ENCODE results near the gene KCTD10. TPM values are rescaled to one million over a fixed set of nuclear protein-coding genes. Genes with fewer than 3 reads are reported as not detected.

Gene KCTD10
- total and polyA plus RNA-seq, 10 of the 15 experiments (the other 5 are each of a cell fraction or from before 2014, with no cell fraction given): 5.6 to 52.0 (median 34.2) TPM

- no peaks in the 10 kb centered on the region for H3K4me1 ChIP-seq (ENCODE audit: control insufficient read depth, insufficient read depth, low read length)
- H3K4me3 ChIP-seq: no peak overlapping the region
- CTCF ChIA-PET: no interaction called here
- RAD21 ChIA-PET (ENCODE audit: unreplicated experiment): no interaction called here
- no peaks in the 10 kb centered on the region for H3K79me2 ChIP-seq (ENCODE audit: control insufficient read depth, insufficient read depth, low read length)
- H3K36me3 ChIP-seq (ENCODE audit: control insufficient read depth in 2 of 2, insufficient read depth in 2 of 2, low read length in 1 of 2): peaks cover 0 to 11% of the 10 kb centered on the region in 2 experiments; a peak in 3 of 4 replicates
- 96% methylated on average over 8 of the region's 8 CpGs for WGBS (ENCODE audit: insufficient coverage, insufficient replicate concordance, low lambda C conversion rate, missing lambda C conversion rate)
- no peak for FAIRE-seq
- no peak for ATAC-seq
- in situ Hi-C loops (cut with MboI) (no loop called here), intact Hi-C loops (cut with micrococcal nuclease; ENCODE audit: unreplicated experiment) (no loop called here)
- no peak for TF ChIP-seq NR2C1 (IDR thresholded peaks at IDR 0.05)
- no peak for TF ChIP-seq REST (IDR thresholded peaks at IDR 0.05; ENCODE audit: low read depth, low read length)
- TF ChIP-seq KLF5 (IDR thresholded peaks at IDR 0.05; ENCODE audit: partially characterized antibody): no peak
- H3K27ac ChIP-seq (ENCODE audit: control insufficient read depth, insufficient read depth): no peak overlapping the region
- no peaks in the 10 kb centered on the region for H4K20me1 ChIP-seq (ENCODE audit: control insufficient read depth, insufficient read depth)
- H3K4me2 ChIP-seq (ENCODE audit: control insufficient read depth, insufficient read depth): no peak overlapping the region
- no peak for DNase-seq (ENCODE audit: low read depth, low spot score)
- POLR2A ChIA-PET: no interaction called here
- BruUV-seq (replicated peaks): no TSS peak
- no peak overlapping the region for H2AFZ ChIP-seq (ENCODE audit: control insufficient read depth, low read depth, low read length)
- H3K27me3 ChIP-seq (replicated peaks in 1 of 2; ENCODE audit: control insufficient read depth in 2 of 2, insufficient read depth in 2 of 2, low read length in 1 of 2): no peaks in the 10 kb centered on the region
- SMC1A ChIA-PET (ENCODE audit: uncharacterized antibody, unreplicated experiment): no interaction called here
- H3K9me3 ChIP-seq (replicated peaks; ENCODE audit: control insufficient read depth, insufficient read depth, low read length): no peaks in the 10 kb centered on the region
- no peak overlapping the region for H3K9ac ChIP-seq (ENCODE audit: control insufficient read depth, insufficient read depth, low read length)
These were observed 36.0 kb upstream of the KCTD10 start for GRCh38 chr12:109513051-109513450.

GRCh38 chr12:109512608-109513007 lies 35.5 kb upstream of the KCTD10 start:
- in situ Hi-C loops (cut with MboI): no loop called here
- FAIRE-seq (no peak), DNase-seq (ENCODE audit: low read depth, low spot score) (no peak), ATAC-seq (no peak)
- WGBS (ENCODE audit: insufficient coverage, insufficient replicate concordance, low lambda C conversion rate, missing lambda C conversion rate): 100% methylated on average over 1 of the region's 1 CpG
- H2AFZ ChIP-seq (ENCODE audit: control insufficient read depth, low read depth, low read length): no peak overlapping the region
- H3K36me3 ChIP-seq (ENCODE audit: control insufficient read depth in 2 of 2, insufficient read depth in 2 of 2, low read length in 1 of 2): peaks cover 4 to 11% of the 10 kb centered on the region in 2 experiments; a peak in 3 of 4 replicates
- RAD21 ChIA-PET (ENCODE audit: unreplicated experiment): no interaction called here
- no peak overlapping the region for H3K9ac ChIP-seq (ENCODE audit: control insufficient read depth, insufficient read depth, low read length)
- CTCF ChIA-PET: no interaction called here
- intact Hi-C loops (cut with micrococcal nuclease; ENCODE audit: unreplicated experiment): no loop called here
- SMC1A ChIA-PET (ENCODE audit: uncharacterized antibody, unreplicated experiment): no interaction called here
- H3K27ac ChIP-seq (ENCODE audit: control insufficient read depth, insufficient read depth): no peak overlapping the region
- H3K4me3 ChIP-seq: no peak overlapping the region
- H4K20me1 ChIP-seq (ENCODE audit: control insufficient read depth, insufficient read depth): no peaks in the 10 kb centered on the region
- H3K4me1 ChIP-seq (ENCODE audit: control insufficient read depth, insufficient read depth, low read length): no peaks in the 10 kb centered on the region
- H3K4me2 ChIP-seq (ENCODE audit: control insufficient read depth, insufficient read depth): no peak overlapping the region
- POLR2A ChIA-PET: no interaction called here
- no peaks in the 10 kb centered on the region for H3K79me2 ChIP-seq (ENCODE audit: control insufficient read depth, insufficient read depth, low read length)
- no peaks in the 10 kb centered on the region for H3K27me3 ChIP-seq (replicated peaks in 1 of 2; ENCODE audit: control insufficient read depth in 2 of 2, insufficient read depth in 2 of 2, low read length in 1 of 2)
- no TSS peak for BruUV-seq (replicated peaks)
- no peaks in the 10 kb centered on the region for H3K9me3 ChIP-seq (replicated peaks; ENCODE audit: control insufficient read depth, insufficient read depth, low read length)
- TF ChIP-seq BACH1 (IDR thresholded peaks at IDR 0.05; ENCODE audit: borderline replicate concordance) (no peak), LARP7 (IDR thresholded peaks at IDR 0.05) (no peak), PRDM15 (CRISPR knock-in tag; IDR thresholded peaks at IDR 0.05) (no peak), SRF (IDR thresholded peaks at IDR 0.05; ENCODE audit: low read depth in 2 of 2, low read length in 2 of 2) (no peak), ETV6 (conservative IDR thresholded peaks at IDR 0.05 in 1 of 2, IDR thresholded peaks at IDR 0.05 in 1 of 2; ENCODE audit: borderline replicate concordance in 1 of 2, low read depth in 1 of 2) (no peak), ATF7 (IDR thresholded peaks at IDR 0.05; ENCODE audit: low read depth) (no peak)
